ENCODE data around the gene MACROD1.

MACROD1 gene

GRCh38 chr11:64115531-64116522, 50.1 kb downstream of the MACROD1 start:
- no peak overlapping the region for H3K4me3 ChIP-seq (ENCODE audit: low read depth, low read length)
- DNase-seq (ENCODE audit: low read depth, low spot score), result no peak
- no peak for TF ChIP-seq CTCF (IDR thresholded peaks at IDR 0.05; ENCODE audit: insufficient read depth, low read length, missing control alignments)
- POLR2A ChIA-PET, result no interaction called here
- CTCF ChIA-PET, result interaction anchor here (1.4 to 1.5 kb wide), 2 partner anchors 15 to 34 kb away, joined by 4 to 5 read pairs; no protein-coding TSS in a partner anchor

DNA sequence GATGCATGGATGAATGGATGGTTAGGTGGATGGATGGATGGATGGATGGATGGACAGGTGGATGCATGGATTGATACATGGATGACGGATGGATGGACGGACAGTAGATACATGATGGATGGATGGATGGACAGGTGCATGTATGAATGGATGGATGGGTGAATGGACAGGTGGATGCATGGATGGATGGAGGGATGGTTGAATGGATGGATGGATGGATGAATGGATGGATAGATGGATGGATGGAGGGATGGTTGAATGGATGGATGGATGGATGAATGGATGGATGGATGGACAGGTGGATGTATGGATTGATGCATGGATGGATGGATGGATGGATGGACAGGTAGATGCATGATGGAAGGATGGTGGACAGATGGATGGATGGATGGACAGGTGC, 51.7 kb downstream of the MACROD1 start:
- ChIA-PET CTCF (interaction anchor here (1.0 to 1.5 kb wide), 2 partner anchors 36 to 38 kb away, joined by 3 to 5 read pairs; no protein-coding TSS in a partner anchor), POLR2A (no interaction called here)
- no peak for TF ChIP-seq CTCF (IDR thresholded peaks at IDR 0.05; ENCODE audit: insufficient read depth, low read length, missing control alignments)
- DNase-seq (ENCODE audit: low read depth, low spot score), result no peak
- no peak overlapping the region for H3K4me3 ChIP-seq (ENCODE audit: low read depth, low read length)

DNA sequence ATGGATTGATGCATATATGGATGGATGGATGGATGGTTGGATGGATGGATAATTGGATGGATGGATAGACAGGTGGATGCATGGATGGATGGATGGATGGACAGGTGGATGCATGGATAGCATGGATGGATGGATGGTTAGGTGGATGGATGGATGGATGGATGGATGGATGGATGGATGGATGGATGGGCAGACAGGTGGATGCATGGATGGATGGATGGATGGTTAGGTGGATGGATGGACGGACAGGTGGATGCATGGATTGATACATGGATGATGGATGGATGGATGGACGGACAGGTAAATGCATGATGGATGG, 52.5 kb downstream of the MACROD1 start:
- no peak overlapping the region for H3K4me3 ChIP-seq (ENCODE audit: low read depth, low read length)
- no peak for TF ChIP-seq CTCF (IDR thresholded peaks at IDR 0.05; ENCODE audit: insufficient read depth, low read length, missing control alignments)
- DNase-seq (ENCODE audit: low read depth, low spot score), result no peak
- CTCF ChIA-PET, result no interaction called here
- POLR2A ChIA-PET, result no interaction called here

DNA sequence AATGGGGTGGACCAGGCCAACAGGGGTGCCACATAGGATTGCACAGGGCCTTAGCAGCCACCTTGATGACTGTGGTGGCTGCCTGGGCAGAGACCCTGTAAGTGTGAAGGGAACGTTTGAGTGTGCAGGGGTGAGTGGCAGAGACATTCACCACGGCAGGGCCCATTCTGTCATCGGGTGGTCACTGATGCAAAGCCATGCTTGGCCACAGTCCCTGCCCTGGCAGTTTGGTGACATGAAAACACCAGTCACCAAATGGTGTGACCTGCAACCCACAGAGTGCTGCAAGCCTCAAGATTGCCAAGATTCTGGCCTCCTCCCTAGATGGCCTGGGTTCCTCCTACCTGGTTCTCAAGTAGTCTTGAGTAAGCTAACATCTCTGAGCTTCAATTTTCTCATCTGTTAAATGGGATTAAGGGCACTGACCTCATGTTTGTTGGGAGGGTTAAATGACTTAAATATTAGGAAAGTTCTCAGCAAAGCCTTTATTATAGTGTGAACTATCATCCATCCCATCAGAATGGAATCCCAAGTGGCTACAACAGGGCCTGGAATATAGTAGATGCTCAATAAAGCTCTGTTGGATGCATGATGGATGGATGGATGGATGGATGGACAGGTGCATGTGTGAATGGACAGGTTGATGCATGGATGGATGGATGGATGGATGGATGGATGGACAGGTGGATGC, 53.0 kb downstream of the MACROD1 start:
- no peak for TF ChIP-seq CTCF (IDR thresholded peaks at IDR 0.05; ENCODE audit: insufficient read depth, low read length, missing control alignments)
- POLR2A ChIA-PET, result no interaction called here
- CTCF ChIA-PET, result no interaction called here

GRCh38 chr11:64110465-64111375, 55.2 kb downstream of the MACROD1 start:
- POLR2A ChIA-PET, result no interaction called here
- no peak overlapping the region for H3K4me3 ChIP-seq (ENCODE audit: low read depth, low read length)
- TF ChIP-seq CTCF (IDR thresholded peaks at IDR 0.05; ENCODE audit: insufficient read depth, low read length, missing control alignments), result no peak
- CTCF ChIA-PET, result no interaction called here
- DNase-seq (ENCODE audit: low read depth, low spot score), result no peak

More for the DNA sequence above, 53.0 kb downstream of the MACROD1 start:
- H3K4me3 ChIP-seq (ENCODE audit: low read depth, low read length), result no peak overlapping the region
- DNase-seq (ENCODE audit: low read depth, low spot score), result no peak
